ENCODE results near the gene ZG16. TPM values are rescaled to one million over a fixed set of nuclear protein-coding genes. Genes with fewer than 3 reads are reported as not detected.

The ZG16 gene
- total and polyA plus RNA-seq, 9 of the 15 experiments (the other 6 are each of a cell fraction or from before 2014, with no cell fraction given), result 0.04 TPM; not detected in 8

- TF ChIP-seq FOXA3 (CRISPR knock-in tag; conservative IDR thresholded peaks at IDR 0.05 in 1 of 2, IDR thresholded peaks at IDR 0.05 in 1 of 2) (no peak; a peak in 1 of 4 replicates), ZFX (CRISPR knock-in tag; IDR thresholded peaks at IDR 0.05) (peak; percentile 57; the same call in 1 of the 2 replicates), ZNF197 (CRISPR knock-in tag; IDR thresholded peaks at IDR 0.05; ENCODE audit: low read depth) (no peak), JUND (IDR thresholded peaks at IDR 0.05; ENCODE audit: borderline replicate concordance, low read depth, low read length) (peak; percentile 33; the same call in 1 of the 2 replicates), JUND (tag; IDR thresholded peaks at IDR 0.05; ENCODE audit: borderline replicate concordance, low read depth, low read length) (peak; percentile 26; the same call in 1 of the 3 replicates), SLC30A9 (CRISPR knock-in tag; IDR thresholded peaks at IDR 0.05) (no peak), ZNF184 (CRISPR knock-in tag; IDR thresholded peaks at IDR 0.05) (no peak), GABPB1 (CRISPR knock-in tag; IDR thresholded peaks at IDR 0.05) (peak; percentile 79), HSF4 (CRISPR knock-in tag; IDR thresholded peaks at IDR 0.05; ENCODE audit: borderline replicate concordance) (no peak), ZNF717 (CRISPR knock-in tag; IDR thresholded peaks at IDR 0.05) (no peak), SMARCA5 (IDR thresholded peaks at IDR 0.05) (no peak), KDM2B (CRISPR knock-in tag; IDR thresholded peaks at IDR 0.05) (no peak), ZBTB34 (CRISPR knock-in tag; IDR thresholded peaks at IDR 0.05) (no peak)
- TF ChIP-seq, protein P1, sequence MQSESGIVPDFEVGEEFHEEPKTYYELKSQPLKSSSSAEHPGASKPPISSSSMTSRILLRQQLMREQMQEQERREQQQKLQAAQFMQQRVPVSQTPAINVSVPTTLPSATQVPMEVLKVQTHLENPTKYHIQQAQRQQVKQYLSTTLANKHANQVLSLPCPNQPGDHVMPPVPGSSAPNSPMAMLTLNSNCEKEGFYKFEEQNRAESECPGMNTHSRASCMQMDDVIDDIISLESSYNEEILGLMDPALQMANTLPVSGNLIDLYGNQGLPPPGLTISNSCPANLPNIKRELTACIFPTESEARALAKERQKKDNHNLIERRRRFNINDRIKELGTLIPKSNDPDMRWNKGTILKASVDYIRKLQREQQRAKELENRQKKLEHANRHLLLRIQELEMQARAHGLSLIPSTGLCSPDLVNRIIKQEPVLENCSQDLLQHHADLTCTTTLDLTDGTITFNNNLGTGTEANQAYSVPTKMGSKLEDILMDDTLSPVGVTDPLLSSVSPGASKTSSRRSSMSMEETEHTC (IDR thresholded peaks at IDR 0.05), result 0 out of 2 replicates have a peak, but pooled peaks have one; percentile 33
- TF ChIP-seq, protein P2, sequence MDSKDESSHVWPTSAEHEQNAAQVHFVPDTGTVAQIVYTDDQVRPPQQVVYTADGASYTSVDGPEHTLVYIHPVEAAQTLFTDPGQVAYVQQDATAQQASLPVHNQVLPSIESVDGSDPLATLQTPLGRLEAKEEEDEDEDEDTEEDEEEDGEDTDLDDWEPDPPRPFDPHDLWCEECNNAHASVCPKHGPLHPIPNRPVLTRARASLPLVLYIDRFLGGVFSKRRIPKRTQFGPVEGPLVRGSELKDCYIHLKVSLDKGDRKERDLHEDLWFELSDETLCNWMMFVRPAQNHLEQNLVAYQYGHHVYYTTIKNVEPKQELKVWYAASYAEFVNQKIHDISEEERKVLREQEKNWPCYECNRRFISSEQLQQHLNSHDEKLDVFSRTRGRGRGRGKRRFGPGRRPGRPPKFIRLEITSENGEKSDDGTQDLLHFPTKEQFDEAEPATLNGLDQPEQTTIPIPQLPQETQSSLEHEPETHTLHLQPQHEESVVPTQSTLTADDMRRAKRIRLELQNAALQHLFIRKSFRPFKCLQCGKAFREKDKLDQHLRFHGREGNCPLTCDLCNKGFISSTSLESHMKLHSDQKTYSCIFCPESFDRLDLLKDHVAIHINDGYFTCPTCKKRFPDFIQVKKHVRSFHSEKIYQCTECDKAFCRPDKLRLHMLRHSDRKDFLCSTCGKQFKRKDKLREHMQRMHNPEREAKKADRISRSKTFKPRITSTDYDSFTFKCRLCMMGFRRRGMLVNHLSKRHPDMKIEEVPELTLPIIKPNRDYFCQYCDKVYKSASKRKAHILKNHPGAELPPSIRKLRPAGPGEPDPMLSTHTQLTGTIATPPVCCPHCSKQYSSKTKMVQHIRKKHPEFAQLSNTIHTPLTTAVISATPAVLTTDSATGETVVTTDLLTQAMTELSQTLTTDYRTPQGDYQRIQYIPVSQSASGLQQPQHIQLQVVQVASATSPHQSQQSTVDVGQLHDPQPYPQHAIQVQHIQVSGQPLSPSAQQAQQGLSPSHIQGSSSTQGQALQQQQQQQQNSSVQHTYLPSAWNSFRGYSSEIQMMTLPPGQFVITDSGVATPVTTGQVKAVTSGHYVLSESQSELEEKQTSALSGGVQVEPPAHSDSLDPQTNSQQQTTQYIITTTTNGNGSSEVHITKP (IDR thresholded peaks at IDR 0.05; ENCODE audit: partially characterized antibody), result peak; percentile 87
- TF ChIP-seq, protein P3, sequence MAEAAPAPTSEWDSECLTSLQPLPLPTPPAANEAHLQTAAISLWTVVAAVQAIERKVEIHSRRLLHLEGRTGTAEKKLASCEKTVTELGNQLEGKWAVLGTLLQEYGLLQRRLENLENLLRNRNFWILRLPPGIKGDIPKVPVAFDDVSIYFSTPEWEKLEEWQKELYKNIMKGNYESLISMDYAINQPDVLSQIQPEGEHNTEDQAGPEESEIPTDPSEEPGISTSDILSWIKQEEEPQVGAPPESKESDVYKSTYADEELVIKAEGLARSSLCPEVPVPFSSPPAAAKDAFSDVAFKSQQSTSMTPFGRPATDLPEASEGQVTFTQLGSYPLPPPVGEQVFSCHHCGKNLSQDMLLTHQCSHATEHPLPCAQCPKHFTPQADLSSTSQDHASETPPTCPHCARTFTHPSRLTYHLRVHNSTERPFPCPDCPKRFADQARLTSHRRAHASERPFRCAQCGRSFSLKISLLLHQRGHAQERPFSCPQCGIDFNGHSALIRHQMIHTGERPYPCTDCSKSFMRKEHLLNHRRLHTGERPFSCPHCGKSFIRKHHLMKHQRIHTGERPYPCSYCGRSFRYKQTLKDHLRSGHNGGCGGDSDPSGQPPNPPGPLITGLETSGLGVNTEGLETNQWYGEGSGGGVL (CRISPR knock-in tag; IDR thresholded peaks at IDR 0.05), result no peak
Observed at GRCh38 chr16:29815793-29816693, 38.0 kb downstream of the ZG16 start, which contains the start of gene PAGR1 (continued).
